Measurements from ENCODE around the gene CREBBP. TPM values are rescaled to one million over a fixed set of nuclear protein-coding genes. Genes with fewer than 3 reads are reported as not detected.

CREBBP gene
- total RNA-seq, 2 experiments from 2014 or later = 145 to 152 TPM

GRCh38 chr16:3690980-3691720 lies 189.4 kb downstream of the CREBBP start:
- Histone ChIP-seq H3K27ac (ENCODE audit: low read depth in 1 of 2, low read length in 2 of 2) (no peak overlapping the region), H3K27me3 (ENCODE audit: control insufficient read depth in 1 of 2, insufficient read depth in 2 of 2, low read length in 2 of 2) (no peaks in the 10 kb centered on the region), H3K36me3 (ENCODE audit: insufficient read depth, low read length) (peaks cover 26% of the 10 kb centered on the region), H3K9me3 (ENCODE audit: control insufficient read depth in 1 of 2, insufficient read depth in 1 of 2, low read length in 2 of 2) (no peaks in the 10 kb centered on the region), H3K4me3 (ENCODE audit: low read length) (no peak overlapping the region), H3K4me1 (ENCODE audit: insufficient read depth, low read length) (peaks cover 10% of the 10 kb centered on the region)
- no peak for ATAC-seq (ENCODE audit: poor library complexity)
- H3K27ac Mint-ChIP-seq = peak overlapping the region; percentile 25
- no peaks in the 10 kb centered on the region for H3K27me3 Mint-ChIP-seq
- peaks cover 7% of the 10 kb centered on the region for H3K4me1 Mint-ChIP-seq (ENCODE audit: low read depth)
- intact Hi-C loops (cut with DNase I, micrococcal nuclease) = loop anchor here (1.0 to 5.0 kb wide), 5 partner anchors 26 to 1266 kb away; partner anchors contain the start of genes CREBBP (in 1 of the 2), SEC14L5 (in 1 of the 2) and TRAP1 (in 1 of the 2)
- TF ChIP-seq CTCF (IDR thresholded peaks at IDR 0.05) = no peak
- CTCF ChIA-PET = interaction anchor here (1.1 to 1.8 kb wide), 4 partner anchors 9 to 563 kb away, joined by 3 to 5 read pairs (median 4); no protein-coding TSS in a partner anchor
- no peaks in the 10 kb centered on the region for H3K9me3 Mint-ChIP-seq
- POLR2A ChIA-PET = no interaction called here
- H3K4me3 Mint-ChIP-seq = no peak overlapping the region
- peaks cover 31% of the 10 kb centered on the region for H3K36me3 Mint-ChIP-seq (ENCODE audit: low read depth)
- DNase-seq = peak in 1 of 14 experiments; percentile 12

- TF ChIP-seq CTCF (IDR thresholded peaks at IDR 0.05) = peak; percentile 91
- H3K36me3 Mint-ChIP-seq (ENCODE audit: low read depth) = peaks cover 37% of the 10 kb centered on the region
- H3K36me3 ChIP-seq (ENCODE audit: insufficient read depth, low read length) = peaks cover 27% of the 10 kb centered on the region
- DNase-seq (peak; percentile 71 to 89 (median 80)), ATAC-seq (ENCODE audit: poor library complexity) (peak; percentile 99)
- H3K4me3 ChIP-seq (ENCODE audit: low read length) = no peak overlapping the region
- H3K9me3 ChIP-seq (ENCODE audit: control insufficient read depth in 1 of 2, insufficient read depth in 1 of 2, low read length in 2 of 2) = no peaks in the 10 kb centered on the region
- H3K4me1 Mint-ChIP-seq (ENCODE audit: low read depth) = peaks cover 7% of the 10 kb centered on the region
- intact Hi-C loops (cut with DNase I, micrococcal nuclease) = loop anchor here (1.0 to 5.0 kb wide), 5 partner anchors 27 to 1267 kb away; partner anchors contain the start of genes CREBBP (in 1 of the 2), SEC14L5 (in 1 of the 2) and TRAP1 (in 1 of the 2)
- POLR2A ChIA-PET = no interaction called here
- H3K27ac ChIP-seq (ENCODE audit: low read depth in 1 of 2, low read length in 2 of 2) = no peak overlapping the region
- CTCF ChIA-PET = interaction anchor here (1.1 to 1.8 kb wide), 4 partner anchors 10 to 564 kb away, joined by 3 to 5 read pairs (median 4); no protein-coding TSS in a partner anchor
- H3K27ac Mint-ChIP-seq = peak overlapping the region; percentile 25
- H3K27me3 Mint-ChIP-seq = no peaks in the 10 kb centered on the region
- no peaks in the 10 kb centered on the region for H3K9me3 Mint-ChIP-seq
- no peak overlapping the region for H3K4me3 Mint-ChIP-seq
- peaks cover 10% of the 10 kb centered on the region for H3K4me1 ChIP-seq (ENCODE audit: insufficient read depth, low read length)
- H3K27me3 ChIP-seq (ENCODE audit: control insufficient read depth in 1 of 2, insufficient read depth in 2 of 2, low read length in 2 of 2) = no peaks in the 10 kb centered on the region
These were observed 190.0 kb downstream of the CREBBP start for GRCh38 chr16:3690470-3690928.

- intact Hi-C loops (cut with DNase I, micrococcal nuclease) = loop anchor here (1.0 to 5.0 kb wide), 6 partner anchors 28 to 1268 kb away; partner anchors contain the start of genes CREBBP (in 1 of the 2), SEC14L5 (in 1 of the 2) and TRAP1 (in 1 of the 2)
- Histone ChIP-seq H3K4me1 (ENCODE audit: insufficient read depth, low read length) (peaks cover 10% of the 10 kb centered on the region), H3K27me3 (ENCODE audit: control insufficient read depth in 1 of 2, insufficient read depth in 2 of 2, low read length in 2 of 2) (no peaks in the 10 kb centered on the region), H3K36me3 (ENCODE audit: insufficient read depth, low read length) (peaks cover 34% of the 10 kb centered on the region), H3K27ac (ENCODE audit: low read depth in 1 of 2, low read length in 2 of 2) (no peak overlapping the region), H3K4me3 (ENCODE audit: low read length) (no peak overlapping the region), H3K9me3 (ENCODE audit: control insufficient read depth in 1 of 2, insufficient read depth in 1 of 2, low read length in 2 of 2) (no peaks in the 10 kb centered on the region)
- no peak for TF ChIP-seq CTCF (IDR thresholded peaks at IDR 0.05)
- Mint-ChIP-seq H3K36me3 (ENCODE audit: low read depth) (peaks cover 40% of the 10 kb centered on the region), H3K4me3 (no peak overlapping the region), H3K9me3 (no peaks in the 10 kb centered on the region), H3K4me1 (ENCODE audit: low read depth) (peaks cover 7% of the 10 kb centered on the region), H3K27me3 (no peaks in the 10 kb centered on the region), H3K27ac (no peak overlapping the region)
- no peak for DNase-seq
- CTCF ChIA-PET = interaction anchor here (1.2 to 1.8 kb wide), 3 partner anchors 11 to 564 kb away, joined by 3 to 5 read pairs (median 4); no protein-coding TSS in a partner anchor
- POLR2A ChIA-PET = no interaction called here
- no peak for ATAC-seq (ENCODE audit: poor library complexity)
These were observed 190.8 kb downstream of the CREBBP start for GRCh38 chr16:3689731-3690130.

Data from CD4-positive, alpha-beta T cell (primary cell).